B cell (primary cell): ENCODE measurements around the gene PHLDA3. TPM values are rescaled to one million over a fixed set of nuclear protein-coding genes. Genes with fewer than 3 reads are reported as not detected.

Experiments used
- ATAC-seq: fragments of 200-7000 bp; cut with Tn5 transposase; one replicate; pipeline ENCODE4 v1.10.0; 2021; ENCODE audit warnings: low read depth, mild to moderate bottlenecking, moderate number of reproducible peaks, moderate library complexity
- CTCF ChIA-PET: fragments of 350-600 bp; sonication (Branson Sonifier 250); formaldehyde crosslinking; loops from one replicate; lab custom pipeline; 2021; ENCODE audit warnings: antibody characterized with exemption, inconsistent platforms; lab: Charles Lee
- POLR2A ChIA-PET: fragments of 350-600 bp; sonication (Branson Sonifier 250); formaldehyde crosslinking; loops from one replicate; lab custom pipeline; 2021; ENCODE audit warnings: antibody characterized with exemption; lab: Charles Lee
- DNase-seq: peaks from one replicate; pipeline ENCODE4 v3.0.0; 2013
- H2AFZ ChIP-seq: 2 replicates; pipeline ENCODE4 v1.6.1; 2012; ENCODE audit warnings: mild to moderate bottlenecking, low read depth, low read length; ENCODE audit not compliant: insufficient read depth, poor library complexity, severe bottlenecking
- H3K27ac ChIP-seq, 2 donors: 1 replicate in 1 of 2; 2 replicates in 1 of 2; pipeline ENCODE4 v1.5.1; 2012 to 2013; ENCODE audit warnings: low read length in 2 of 2, mild to moderate bottlenecking in 2 of 2, moderate library complexity in 1 of 2
- H3K27me3 ChIP-seq, 4 experiments: fragments of 200-600 bp in 1 of 4; sonication (generic) in 1 of 4; replicated peaks in 1 of 4; 1 replicate in 2 of 4; 2 replicates in 2 of 4; pipeline versions ENCODE4 v1.6.1 to v1.7.0; 2013 to 2016; ENCODE audit warnings: low read length in 3 of 4, mild to moderate bottlenecking in 2 of 4, mixed read lengths in 1 of 4, moderate library complexity in 1 of 4; ENCODE audit not compliant: insufficient read depth in 4 of 4, control insufficient read depth in 3 of 4; ENCODE audit errors: control extremely low read depth in 1 of 4
- H3K36me3 ChIP-seq, 2 experiments: replicated peaks in 1 of 2; 1 replicate in 1 of 2; 2 replicates in 1 of 2; pipeline versions ENCODE4 v1.6.1 to v1.7.1; 2013; ENCODE audit warnings: low read length in 1 of 2; ENCODE audit not compliant: insufficient read depth in 2 of 2, control insufficient read depth in 1 of 2; ENCODE audit errors: control extremely low read depth in 1 of 2, extremely low read depth in 1 of 2
- H3K4me1 ChIP-seq, 2 donors: fragments of 200-600 bp in 1 of 2; sonication (generic) in 1 of 2; 1 replicate in 1 of 2; 2 replicates in 1 of 2; pipeline versions ENCODE4 v1.5.1 to v1.6.1; 2013 to 2017; ENCODE audit warnings: low read length in 2 of 2; ENCODE audit not compliant: control insufficient read depth in 2 of 2, insufficient read depth in 2 of 2
- H3K4me2 ChIP-seq: replicated peaks from 2 replicates; pipeline ENCODE3; 2012; ENCODE audit warnings: mild to moderate bottlenecking, low read depth, low read length; ENCODE audit not compliant: poor library complexity, severe bottlenecking
- H3K4me3 ChIP-seq, 5 experiments: fragments of 200-600 bp in 1 of 5; sonication (generic) in 1 of 5; 1 replicate in 3 of 5; 2 replicates in 2 of 5; pipeline versions ENCODE4 v1.5.1 to v1.7.0; 2011 to 2016; ENCODE audit warnings: low read length in 4 of 5, mild to moderate bottlenecking in 4 of 5, low read depth in 2 of 5, control low read depth in 1 of 5, moderate library complexity in 1 of 5; ENCODE audit not compliant: insufficient read depth in 1 of 5; ENCODE audit errors: control extremely low read depth in 1 of 5, extremely low read depth in 1 of 5
- H3K79me2 ChIP-seq: fragments of 200-600 bp; sonication (generic); one replicate; pipeline ENCODE4 v1.6.0; 2016; ENCODE audit warnings: low read length; ENCODE audit not compliant: control insufficient read depth, insufficient read depth
- H3K9ac ChIP-seq: fragments of 200-600 bp; sonication (generic); 2 replicates; pipeline ENCODE4 v1.6.1; 2017; ENCODE audit warnings: mild to moderate bottlenecking, low read length, moderate library complexity
- H3K9me3 ChIP-seq, 3 donors: one replicate each; pipeline versions ENCODE4 v1.6.1 to v1.7.1; 2013; ENCODE audit warnings: low read length in 2 of 3; ENCODE audit not compliant: control insufficient read depth in 2 of 3, insufficient read depth in 1 of 3; ENCODE audit errors: control extremely low read depth in 1 of 3
- H4K20me1 ChIP-seq: 2 replicates; pipeline ENCODE4 v1.6.0; 2012; ENCODE audit warnings: mild to moderate bottlenecking, low read length; ENCODE audit not compliant: insufficient read depth, control insufficient read depth, poor library complexity, severe bottlenecking
- H3K27ac Mint-ChIP-seq: one replicate; pipeline ENCODE4 v1.8.0; 2021; ENCODE audit warnings: mixed read lengths
- H3K27me3 Mint-ChIP-seq: one replicate; pipeline ENCODE4 v1.8.0; 2021; ENCODE audit warnings: mixed read lengths
- H3K4me1 Mint-ChIP-seq: one replicate; pipeline ENCODE4 v1.8.0; 2021; ENCODE audit warnings: mixed read lengths
- H3K4me3 Mint-ChIP-seq: one replicate; pipeline ENCODE4 v1.8.0; 2021; ENCODE audit warnings: mixed read lengths
- H3K9me3 Mint-ChIP-seq: one replicate; pipeline ENCODE4 v1.8.0; 2022; ENCODE audit warnings: mixed read lengths; ENCODE audit not compliant: insufficient read depth
- EZH2 ChIP-seq: IDR thresholded peaks from 2 replicates; pipeline ENCODE4 v1.6.1; 2012; ENCODE audit warnings: borderline replicate concordance, low read depth, mild to moderate bottlenecking, moderate library complexity, low read length; ENCODE audit not compliant: insufficient read depth, poor library complexity, severe bottlenecking
- WGBS: methylation state at CpG from one replicate; pipeline ENCODE4 v1.1.5; 2013; ENCODE audit warnings: missing lambda C conversion rate; ENCODE audit not compliant: insufficient coverage; 5-methylcytosine and 5-hydroxymethylcytosine counted together
- intact Hi-C: fragments of 100-400 bp; cut with micrococcal nuclease; formaldehyde crosslinking; loops from one replicate; pipeline ENCODE4 v1.10.0; 2022
- polyA plus RNA-seq: library from polyadenylated mRNA; depleted of rRNA; stranded (reverse); fragments of >200 nt; gene quantifications from 2 replicates; pipeline ENCODE4 v1.2.3, GENCODE V29; 2012
- total RNA-seq, 2 donors: library from RNA; stranded (reverse); fragments of 120-200 nt in 1 of 2; gene quantifications; 1 replicate in 1 of 2; 2 replicates in 1 of 2; pipeline versions ENCODE4 v1.2.3 to v1.2.4, GENCODE V29; 2013 to 2022
- TF ChIP-seq, protein P1 (sequence below): fragments of 200-600 bp; IDR thresholded peaks from one replicate; pipeline ENCODE4 v1.8.0; 2022; ENCODE audit warnings: antibody characterized with exemption, mild to moderate bottlenecking

PHLDA3 gene
- total and polyA plus RNA-seq, 2 donors (not counting 1 experiment from before 2014, with no cell fraction given): 0.20 to 0.30 TPM

DNA sequence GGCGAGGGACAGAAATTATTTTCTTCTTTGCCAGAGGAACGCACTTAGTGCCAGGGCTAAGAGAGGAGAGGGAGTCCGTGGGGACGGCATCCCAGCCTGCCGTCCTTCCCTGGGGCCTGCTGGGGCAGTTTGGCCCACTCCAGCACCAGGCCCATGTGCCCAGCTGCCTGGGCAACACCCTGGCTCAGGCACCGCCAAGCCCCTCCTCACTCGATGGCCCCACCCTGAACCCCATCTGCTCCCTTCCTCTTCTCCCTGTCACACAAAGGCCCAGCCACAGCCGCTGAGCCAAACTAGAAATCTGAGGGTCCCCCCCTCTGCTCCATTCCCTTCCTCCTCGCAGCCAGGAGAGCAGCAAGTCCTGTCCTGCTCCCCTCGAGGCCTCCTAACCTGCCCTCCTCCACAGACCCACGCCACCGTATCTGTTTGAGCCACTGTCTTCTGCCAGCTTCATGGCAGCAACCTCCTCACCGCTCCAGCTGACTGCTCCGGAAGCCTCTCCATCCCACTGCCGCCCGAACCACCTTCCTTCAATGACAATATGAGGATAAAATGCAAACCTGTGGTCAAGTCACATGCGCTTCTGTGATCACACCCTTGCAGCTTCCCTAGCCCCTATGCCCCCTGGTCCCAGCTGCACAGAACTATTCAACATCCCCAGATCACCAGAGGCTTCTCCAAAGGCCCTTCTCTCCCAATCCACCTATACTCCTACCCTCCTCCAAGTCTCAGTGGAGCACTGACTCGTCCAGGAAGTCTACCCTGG lies 39.1 kb downstream of the PHLDA3 start:
- no peaks in the 10 kb centered on the region for H3K9me3 Mint-ChIP-seq
- Histone ChIP-seq H3K4me3 (no peak overlapping the region), H3K79me2 (no peaks in the 10 kb centered on the region), H3K9me3 (no peaks in the 10 kb centered on the region), H4K20me1 (no peaks in the 10 kb centered on the region), H3K4me1 (no peaks in the 10 kb centered on the region), H2AFZ (no peak overlapping the region), H3K36me3 (no peaks in the 10 kb centered on the region), H3K27ac (no peak overlapping the region), H3K4me2 (no peak overlapping the region), H3K27me3 (no peaks in the 10 kb centered on the region), H3K9ac (no peak overlapping the region)
- H3K4me3 Mint-ChIP-seq: no peak overlapping the region
- ChIA-PET CTCF (no interaction called here), POLR2A (no interaction called here)
- TF ChIP-seq EZH2: no peak
- TF ChIP-seq, protein P1, sequence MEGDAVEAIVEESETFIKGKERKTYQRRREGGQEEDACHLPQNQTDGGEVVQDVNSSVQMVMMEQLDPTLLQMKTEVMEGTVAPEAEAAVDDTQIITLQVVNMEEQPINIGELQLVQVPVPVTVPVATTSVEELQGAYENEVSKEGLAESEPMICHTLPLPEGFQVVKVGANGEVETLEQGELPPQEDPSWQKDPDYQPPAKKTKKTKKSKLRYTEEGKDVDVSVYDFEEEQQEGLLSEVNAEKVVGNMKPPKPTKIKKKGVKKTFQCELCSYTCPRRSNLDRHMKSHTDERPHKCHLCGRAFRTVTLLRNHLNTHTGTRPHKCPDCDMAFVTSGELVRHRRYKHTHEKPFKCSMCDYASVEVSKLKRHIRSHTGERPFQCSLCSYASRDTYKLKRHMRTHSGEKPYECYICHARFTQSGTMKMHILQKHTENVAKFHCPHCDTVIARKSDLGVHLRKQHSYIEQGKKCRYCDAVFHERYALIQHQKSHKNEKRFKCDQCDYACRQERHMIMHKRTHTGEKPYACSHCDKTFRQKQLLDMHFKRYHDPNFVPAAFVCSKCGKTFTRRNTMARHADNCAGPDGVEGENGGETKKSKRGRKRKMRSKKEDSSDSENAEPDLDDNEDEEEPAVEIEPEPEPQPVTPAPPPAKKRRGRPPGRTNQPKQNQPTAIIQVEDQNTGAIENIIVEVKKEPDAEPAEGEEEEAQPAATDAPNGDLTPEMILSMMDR: no peak
- 80% methylated on average over 18 of the region's 18 CpGs for WGBS
- ATAC-seq: no peak
- peaks cover 23% of the 10 kb centered on the region for H3K27me3 Mint-ChIP-seq
- no peaks in the 10 kb centered on the region for H3K4me1 Mint-ChIP-seq
- intact Hi-C loops: no loop called here
- no peak for DNase-seq
- no peak overlapping the region for H3K27ac Mint-ChIP-seq

DNA sequence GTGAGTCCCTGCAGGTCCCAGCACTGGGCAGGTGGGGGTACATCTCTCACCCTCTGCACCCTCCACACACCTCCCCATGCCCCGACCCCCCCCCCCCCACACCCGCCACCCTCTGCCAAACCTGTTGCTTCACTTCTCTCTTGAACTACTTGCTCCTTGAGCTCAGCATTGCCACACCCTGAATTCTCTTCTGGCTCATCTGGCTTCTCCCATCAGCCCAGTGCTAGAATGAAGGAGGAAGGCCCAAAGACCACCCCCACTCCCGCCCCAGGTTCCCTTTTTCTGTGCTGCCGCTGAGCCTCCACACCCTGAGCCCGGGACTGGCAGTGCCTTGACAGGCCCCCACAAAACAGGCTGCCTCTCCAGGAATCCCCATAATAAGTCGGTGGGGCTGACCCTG lies 41.0 kb downstream of the PHLDA3 start:
- intact Hi-C loops: no loop called here
- Histone ChIP-seq H4K20me1 (no peaks in the 10 kb centered on the region), H3K36me3 (no peaks in the 10 kb centered on the region), H2AFZ (no peak overlapping the region), H3K9me3 (no peaks in the 10 kb centered on the region), H3K27ac (no peak overlapping the region), H3K9ac (no peak overlapping the region), H3K4me3 (no peak overlapping the region), H3K79me2 (no peaks in the 10 kb centered on the region), H3K4me1 (no peaks in the 10 kb centered on the region), H3K4me2 (no peak overlapping the region), H3K27me3 (no peaks in the 10 kb centered on the region)
- no peaks in the 10 kb centered on the region for H3K4me1 Mint-ChIP-seq
- 40% methylated on average over 1 of the region's 6 CpGs for WGBS
- no peak for DNase-seq
- no peak for ATAC-seq
- peaks cover 23% of the 10 kb centered on the region for H3K27me3 Mint-ChIP-seq
- H3K27ac Mint-ChIP-seq: no peak overlapping the region
- TF ChIP-seq EZH2: no peak
- TF ChIP-seq, protein P1: no peak
- no peak overlapping the region for H3K4me3 Mint-ChIP-seq
- H3K9me3 Mint-ChIP-seq: no peaks in the 10 kb centered on the region
- ChIA-PET CTCF (no interaction called here), POLR2A (no interaction called here)
